ENCODE data around the gene VPS25.
A peak's percentile ranks its signal among the peaks of the same experiment; 100 is the strongest.

The VPS25 gene

DNA sequence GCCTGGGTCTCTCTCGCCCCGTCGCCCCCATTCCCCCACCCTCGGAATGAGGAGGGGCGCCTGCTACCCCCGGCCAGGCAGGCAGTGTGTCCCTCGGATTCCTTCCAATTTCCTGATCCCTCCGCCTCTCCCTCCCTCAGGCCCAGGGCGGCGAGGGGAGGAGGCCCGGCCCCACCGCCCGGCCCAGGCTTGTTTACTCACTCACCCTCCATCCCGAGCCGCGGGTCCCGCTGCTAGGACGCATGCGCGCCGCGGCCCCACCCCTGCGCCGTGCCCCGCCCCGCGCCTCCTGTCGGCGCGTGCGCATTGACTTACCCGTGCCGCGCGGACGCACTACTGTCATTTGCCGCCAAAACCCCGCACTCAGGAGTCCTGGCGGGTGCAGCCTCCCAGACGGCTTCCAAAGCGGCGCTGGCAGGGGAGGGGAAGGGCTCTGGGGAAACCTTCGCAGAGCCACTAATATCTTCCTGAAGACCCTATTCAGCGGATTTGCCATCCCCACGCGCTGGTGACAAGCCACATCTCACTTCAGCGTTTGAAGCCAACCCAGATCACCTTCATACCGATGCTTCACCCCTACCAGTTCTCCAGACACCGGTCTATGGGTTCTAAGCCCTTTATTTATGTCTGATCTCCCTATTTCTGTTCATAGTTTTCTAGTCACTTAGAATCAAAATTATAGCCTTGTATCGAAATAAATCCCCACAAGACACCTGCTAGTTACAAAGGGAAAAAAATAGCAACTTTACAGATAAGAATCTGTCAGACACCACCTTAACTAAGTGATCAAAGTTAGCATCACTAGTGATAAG lies 28.2 kb upstream of the VPS25 start, which contains the start of gene EZH1:
Gene EZH1 (minus strand): TSS at position 235 of the 812 bp plus-strand sequence. CDS start 16,099 bp downstream, outside the sequence.
- peak; percentile 66 for DNase-seq (ENCODE audit: low read depth)
- H3K4me3 ChIP-seq (ENCODE audit: low read depth, low read length), result peak within 1 kb of the TSS; percentile 78
- TF ChIP-seq, protein P1, sequence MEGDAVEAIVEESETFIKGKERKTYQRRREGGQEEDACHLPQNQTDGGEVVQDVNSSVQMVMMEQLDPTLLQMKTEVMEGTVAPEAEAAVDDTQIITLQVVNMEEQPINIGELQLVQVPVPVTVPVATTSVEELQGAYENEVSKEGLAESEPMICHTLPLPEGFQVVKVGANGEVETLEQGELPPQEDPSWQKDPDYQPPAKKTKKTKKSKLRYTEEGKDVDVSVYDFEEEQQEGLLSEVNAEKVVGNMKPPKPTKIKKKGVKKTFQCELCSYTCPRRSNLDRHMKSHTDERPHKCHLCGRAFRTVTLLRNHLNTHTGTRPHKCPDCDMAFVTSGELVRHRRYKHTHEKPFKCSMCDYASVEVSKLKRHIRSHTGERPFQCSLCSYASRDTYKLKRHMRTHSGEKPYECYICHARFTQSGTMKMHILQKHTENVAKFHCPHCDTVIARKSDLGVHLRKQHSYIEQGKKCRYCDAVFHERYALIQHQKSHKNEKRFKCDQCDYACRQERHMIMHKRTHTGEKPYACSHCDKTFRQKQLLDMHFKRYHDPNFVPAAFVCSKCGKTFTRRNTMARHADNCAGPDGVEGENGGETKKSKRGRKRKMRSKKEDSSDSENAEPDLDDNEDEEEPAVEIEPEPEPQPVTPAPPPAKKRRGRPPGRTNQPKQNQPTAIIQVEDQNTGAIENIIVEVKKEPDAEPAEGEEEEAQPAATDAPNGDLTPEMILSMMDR (IDR thresholded peaks at IDR 0.05; ENCODE audit: low read depth, low read length, missing control alignments), result no peak

DNA sequence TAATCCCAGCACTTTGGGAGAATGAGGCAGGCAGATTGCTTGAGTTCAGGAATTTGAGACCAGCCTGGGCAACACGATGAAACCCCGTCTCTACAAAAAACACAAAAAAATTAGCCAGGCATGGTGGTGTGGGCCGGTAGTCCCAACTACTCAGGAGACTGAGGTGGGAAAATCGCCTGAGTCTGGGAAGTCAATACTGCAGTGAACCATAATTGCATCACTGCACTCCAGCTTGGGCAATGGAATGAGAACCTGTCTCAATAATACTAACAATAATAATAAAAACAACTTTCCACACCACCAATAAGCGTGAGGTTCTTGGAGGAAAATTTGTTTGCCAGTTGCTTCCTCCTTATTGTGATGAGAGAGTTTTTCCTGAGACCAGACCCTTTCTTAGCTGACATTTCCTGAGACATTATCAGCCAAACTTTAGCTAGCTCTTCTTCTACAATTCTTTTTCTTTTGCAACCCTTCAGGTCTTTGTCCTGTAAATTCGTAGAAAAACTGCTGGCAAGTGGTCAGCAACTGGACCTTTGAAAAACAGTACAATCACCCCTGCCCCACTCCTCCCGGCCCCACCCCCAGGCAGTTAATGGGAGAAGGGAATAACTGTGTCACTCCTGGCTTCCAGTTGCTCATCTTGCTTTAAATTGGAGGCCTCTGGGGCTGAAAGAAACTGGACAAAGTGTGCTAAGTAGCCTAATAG lies 24.9 kb upstream of the VPS25 start:
- no peak for DNase-seq (ENCODE audit: low read depth)
- no peak overlapping the region for H3K4me3 ChIP-seq (ENCODE audit: low read depth, low read length)
- TF ChIP-seq, protein P1 (IDR thresholded peaks at IDR 0.05; ENCODE audit: low read depth, low read length, missing control alignments), result no peak

DNA sequence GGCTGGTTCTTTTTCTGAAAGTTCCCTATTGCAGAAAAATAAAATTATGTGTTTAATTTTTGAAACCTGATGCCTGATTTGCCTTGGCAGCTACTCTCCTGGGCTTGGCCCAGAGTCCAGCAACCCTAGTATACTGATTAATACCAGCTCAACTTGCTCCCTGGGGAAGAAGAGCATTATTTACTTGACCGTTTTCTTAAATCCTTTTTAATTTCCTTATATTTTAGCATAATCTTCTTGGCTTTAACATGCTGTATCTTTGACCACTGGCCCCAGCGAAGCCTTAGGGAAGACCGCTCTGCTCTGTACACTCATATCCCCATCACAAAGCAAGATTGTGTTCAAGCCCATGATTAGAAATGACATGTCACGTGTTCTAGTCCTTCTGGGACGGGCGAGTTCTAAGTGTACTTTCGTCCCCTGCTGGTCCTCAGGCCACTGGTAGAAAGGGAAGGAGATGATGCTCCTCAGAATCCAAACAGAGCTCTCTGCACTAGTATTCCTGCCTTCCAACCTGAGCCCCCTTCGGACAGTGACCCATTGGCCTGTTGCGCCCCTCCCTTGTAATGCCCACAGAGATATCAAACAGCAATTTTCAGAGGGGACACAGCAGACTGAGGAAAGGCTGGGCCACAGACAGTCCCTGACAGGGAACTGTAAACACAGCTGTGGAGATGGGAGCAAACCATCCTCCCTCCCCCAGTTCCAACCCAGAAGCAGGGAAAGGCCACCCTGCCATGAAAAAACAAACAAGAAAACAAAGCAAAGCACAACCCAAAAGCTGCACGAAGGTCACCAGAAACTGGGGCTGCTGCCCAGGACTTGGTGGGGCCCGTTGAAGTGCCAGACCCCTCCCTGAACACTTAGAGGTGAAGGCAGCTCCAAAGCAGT lies 24.1 kb upstream of the VPS25 start:
- no peak overlapping the region for H3K4me3 ChIP-seq (ENCODE audit: low read depth, low read length)
- TF ChIP-seq, protein P1 (IDR thresholded peaks at IDR 0.05; ENCODE audit: low read depth, low read length, missing control alignments), result no peak
- no peak for DNase-seq (ENCODE audit: low read depth)

DNA sequence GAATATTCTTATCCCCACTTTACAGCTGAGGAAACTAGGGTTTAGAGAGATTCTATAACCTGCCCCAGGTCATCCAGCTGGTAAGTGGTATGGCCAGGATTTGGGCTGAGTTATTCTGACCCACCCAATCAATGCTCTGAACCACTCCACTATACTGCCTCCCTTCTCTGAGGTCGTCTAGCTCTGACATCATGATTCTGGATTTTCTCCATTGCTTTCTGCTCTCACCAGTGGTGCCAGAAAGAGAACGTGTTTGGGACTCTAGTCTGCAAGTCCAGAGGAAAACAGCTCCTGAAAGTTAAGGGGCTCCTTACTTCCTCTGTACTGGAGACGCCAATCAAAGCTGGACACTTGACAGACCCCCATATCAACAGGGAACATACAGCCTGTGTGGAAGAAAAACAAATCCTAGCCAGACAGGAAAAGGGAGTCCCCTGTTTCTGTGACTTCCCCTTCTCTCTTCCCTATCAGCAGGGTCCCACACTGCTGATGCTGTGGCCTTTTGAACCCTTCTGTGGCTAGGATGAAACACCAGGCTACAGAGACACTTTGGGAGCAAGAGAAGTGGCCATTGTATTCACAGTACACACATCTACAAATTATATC lies 22.4 kb upstream of the VPS25 start:
- DNase-seq (ENCODE audit: low read depth), result no peak
- TF ChIP-seq, protein P1 (IDR thresholded peaks at IDR 0.05; ENCODE audit: low read depth, low read length, missing control alignments), result no peak
- H3K4me3 ChIP-seq (ENCODE audit: low read depth, low read length), result no peak overlapping the region

- DNase-seq (ENCODE audit: low read depth), result no peak
- TF ChIP-seq, protein P1 (IDR thresholded peaks at IDR 0.05; ENCODE audit: low read depth, low read length, missing control alignments), result no peak
- H3K4me3 ChIP-seq (ENCODE audit: low read depth, low read length), result no peak overlapping the region
Observed at GRCh38 chr17:42751628-42752027, 21.6 kb upstream of the VPS25 start.

DNA sequence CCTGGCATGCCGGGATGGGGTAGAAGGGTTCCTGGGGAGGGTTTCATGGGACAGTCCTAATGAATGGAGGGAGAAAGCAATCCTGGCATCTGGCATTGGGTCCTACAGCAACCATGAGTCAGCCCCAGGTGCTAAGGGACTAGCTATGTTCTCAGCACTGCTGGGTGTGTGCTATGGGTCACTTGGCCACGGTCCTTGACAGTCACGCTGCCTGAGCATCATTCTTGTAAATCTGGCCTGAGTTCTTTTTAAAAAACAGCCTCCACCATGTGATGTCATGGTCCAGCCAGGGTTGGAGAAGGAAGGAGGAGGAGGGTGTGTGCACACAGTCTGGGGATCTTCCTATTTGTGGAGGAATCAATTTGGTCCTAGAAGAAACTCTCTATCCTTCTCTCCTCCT lies 18.5 kb upstream of the VPS25 start:
- TF ChIP-seq, protein P1 (IDR thresholded peaks at IDR 0.05; ENCODE audit: low read depth, low read length, missing control alignments), result no peak
- H3K4me3 ChIP-seq (ENCODE audit: low read depth, low read length), result no peak overlapping the region
- no peak for DNase-seq (ENCODE audit: low read depth)
